ENCODE data around the gene TRMT10A.
A peak's percentile ranks its signal among the peaks of the same experiment; 100 is the strongest.
"Not testable (repeated sequence)": the region's sequence is repeated elsewhere in the genome, so short reads cannot be mapped to it uniquely, and the experiment has no call there.

TRMT10A gene

DNA sequence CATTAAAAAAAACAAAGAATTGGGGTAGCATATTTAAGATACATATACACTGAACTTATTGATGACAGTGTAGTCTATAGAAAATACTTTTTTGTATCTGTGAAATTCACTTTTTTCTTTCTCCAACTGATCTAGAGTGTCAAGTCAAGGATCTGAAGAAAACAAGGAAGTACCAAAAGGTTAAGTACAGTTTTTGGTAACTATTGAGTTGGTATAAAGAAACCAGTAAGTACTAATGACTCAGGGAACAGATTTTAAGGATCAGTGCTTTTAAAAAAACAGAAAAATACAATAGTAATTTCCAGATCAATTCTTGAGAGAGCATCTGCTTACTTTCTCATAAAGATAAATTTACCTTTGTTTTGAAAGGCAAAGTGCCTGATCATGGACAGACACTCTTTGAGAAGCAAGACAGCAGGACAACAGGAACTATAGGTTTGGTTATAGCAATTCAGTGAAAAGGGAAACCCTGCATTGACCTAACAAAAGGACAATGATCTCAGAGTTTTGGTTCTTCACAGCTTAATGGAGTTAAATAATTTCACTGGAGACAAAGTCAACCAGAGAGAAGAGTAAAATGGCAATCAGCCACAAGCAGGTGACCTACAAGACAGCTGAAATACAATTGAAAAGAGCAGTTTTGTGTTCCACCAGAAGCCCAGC lies 23.4 kb downstream of the TRMT10A start:
- no peak for DNase-seq (ENCODE audit: low spot score)

DNA sequence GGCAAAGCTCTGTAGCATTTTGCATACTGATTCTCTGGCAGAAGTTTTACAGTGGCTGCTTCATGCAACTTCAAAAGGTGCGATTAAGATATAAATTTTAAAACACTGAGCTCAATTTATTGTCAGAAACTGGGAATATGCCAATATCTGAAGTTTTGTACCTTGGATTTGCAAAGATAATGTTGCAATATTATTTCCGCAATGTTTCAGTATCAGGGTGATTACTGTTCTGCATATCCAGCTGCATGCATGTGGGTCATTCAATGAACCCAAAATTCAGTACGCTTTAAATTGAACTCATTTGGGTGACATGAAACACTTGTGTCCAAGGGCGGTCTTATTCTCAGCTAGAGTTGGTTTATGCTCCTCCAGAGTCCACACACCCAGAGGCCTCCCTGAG lies 26.2 kb downstream of the TRMT10A start:
- DNase-seq (ENCODE audit: low spot score) = no peak

DNA sequence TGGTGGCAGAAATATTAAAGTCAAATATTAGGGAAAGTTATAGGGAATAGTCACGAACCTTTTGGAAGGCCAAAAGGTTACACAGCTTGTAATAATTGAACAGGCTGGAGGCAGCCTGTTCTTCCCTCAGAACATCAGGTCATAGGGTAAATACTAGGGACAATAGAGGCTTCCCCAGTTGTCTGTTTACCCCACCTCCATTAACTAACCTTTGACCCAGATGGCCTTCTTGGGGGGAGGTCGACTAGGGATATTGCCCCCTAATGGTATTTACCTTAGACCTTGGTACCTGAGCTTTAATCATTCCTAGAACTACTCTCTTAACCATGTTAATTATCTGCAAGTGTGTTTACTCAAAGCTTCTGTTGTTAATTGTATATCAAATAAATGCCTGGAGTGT lies 27.0 kb downstream of the TRMT10A start:
- DNase-seq (ENCODE audit: low spot score) = no peak

DNA sequence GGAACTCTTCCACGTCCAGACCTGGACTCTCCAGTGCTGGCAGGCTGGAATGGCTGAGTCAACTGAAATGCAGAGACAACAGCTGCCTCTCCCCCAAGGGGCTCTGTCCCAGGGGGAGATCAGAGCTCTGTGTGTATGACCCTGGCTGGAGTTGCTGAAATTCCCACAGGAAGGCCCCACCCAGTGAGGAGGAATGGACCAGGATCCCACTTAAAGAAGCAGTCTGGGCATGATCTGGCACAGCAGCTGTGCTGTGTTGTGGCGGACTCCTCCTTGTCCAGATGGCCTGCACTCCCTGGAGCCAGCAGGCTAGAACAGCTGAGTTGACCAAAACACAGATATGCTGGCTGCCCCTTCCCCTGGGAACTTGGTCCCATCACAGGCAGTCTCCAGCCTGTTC lies 27.6 kb downstream of the TRMT10A start:
- no peak for DNase-seq (ENCODE audit: low spot score)

DNA sequence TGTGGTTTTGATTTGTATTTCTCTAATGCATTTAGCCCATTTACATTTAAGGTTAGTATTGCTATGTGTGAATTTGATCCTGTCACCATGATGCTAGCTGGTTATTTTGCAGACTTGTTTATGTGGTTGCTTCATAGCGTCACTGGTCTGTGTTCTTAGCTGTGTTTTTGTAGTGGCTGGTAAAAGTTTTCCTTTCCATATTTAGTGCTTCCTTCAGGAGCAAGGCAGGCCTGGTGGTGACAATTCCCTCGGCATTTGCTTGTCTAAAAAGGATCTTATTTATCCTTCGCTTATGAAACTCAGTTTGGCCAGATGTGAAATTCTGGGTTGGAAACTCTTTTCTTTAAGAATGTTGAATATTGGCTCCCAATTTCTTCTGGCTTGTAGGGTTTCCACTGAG lies 29.1 kb downstream of the TRMT10A start:
- DNase-seq (ENCODE audit: low spot score) = not testable (repeated sequence)

DNA sequence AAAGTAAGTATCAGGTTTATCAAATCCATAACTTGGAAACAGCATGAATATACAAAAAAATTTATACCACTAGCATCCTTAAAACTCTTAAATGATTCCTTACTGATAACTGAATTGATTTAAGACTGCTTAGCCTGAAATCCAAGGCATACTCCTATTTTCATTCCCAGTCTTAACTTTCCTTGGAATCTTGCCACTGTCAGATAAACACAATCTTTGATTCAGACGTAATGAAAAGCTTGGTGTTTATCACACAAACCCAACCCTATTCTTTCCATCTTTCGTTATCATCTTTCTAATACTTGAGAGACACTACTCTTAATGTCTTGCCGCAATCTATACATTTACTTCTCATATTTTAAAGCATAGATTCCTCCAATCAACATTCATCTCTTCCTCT lies 33.9 kb downstream of the TRMT10A start:
- no peak for DNase-seq (ENCODE audit: low spot score)

DNA sequence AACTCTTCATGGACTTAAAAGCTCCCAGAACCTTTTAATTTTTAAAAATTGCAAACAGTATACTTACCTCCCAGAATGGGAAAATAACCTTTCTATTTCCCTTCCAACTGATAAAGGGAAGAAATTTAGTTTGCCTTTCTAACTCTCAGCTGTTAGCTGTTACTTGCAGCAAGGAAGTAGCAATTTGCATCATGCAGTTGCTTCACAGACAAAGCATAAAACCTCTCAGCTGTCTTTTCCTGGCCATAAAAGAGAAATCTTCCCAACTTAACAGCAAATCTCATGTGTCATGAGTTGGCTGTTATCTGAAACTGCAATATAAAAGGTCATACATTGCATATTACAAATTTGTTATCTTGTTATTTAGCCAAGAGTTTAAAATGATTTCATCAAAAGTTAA lies 34.6 kb downstream of the TRMT10A start:
- DNase-seq (ENCODE audit: low spot score) = no peak

DNA sequence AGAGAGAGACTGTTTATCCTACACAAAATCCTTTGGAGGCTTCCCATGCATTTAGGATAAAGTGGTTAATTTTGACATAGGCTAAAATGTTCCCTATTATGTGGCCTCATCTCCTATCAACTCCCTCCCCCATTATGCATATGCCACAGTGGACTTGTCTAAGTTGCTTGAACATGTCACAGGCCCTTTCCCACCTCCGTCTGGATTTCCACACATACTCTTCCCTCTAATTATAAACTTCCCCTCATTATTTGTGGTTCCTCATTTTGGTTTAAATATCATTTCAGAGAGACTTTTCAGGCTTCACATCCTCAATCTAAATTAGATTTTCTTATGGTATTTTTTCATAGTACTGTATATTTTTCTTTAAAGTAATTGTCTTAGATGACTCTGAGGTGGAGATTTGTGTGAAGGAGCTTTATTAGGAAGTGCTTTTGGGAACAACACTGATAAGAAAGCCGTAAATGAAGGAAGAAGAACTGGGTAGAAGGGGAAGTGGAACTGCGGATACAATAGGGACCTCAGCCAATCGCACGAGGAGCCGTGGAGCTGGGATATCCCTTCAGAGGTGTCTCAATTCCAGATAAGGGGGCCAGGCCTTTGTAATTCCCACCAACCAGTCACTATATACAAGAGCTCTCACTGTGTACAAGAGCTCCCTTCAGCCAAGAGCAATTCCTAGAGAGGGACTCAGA lies 45.1 kb downstream of the TRMT10A start:
- DNase-seq (ENCODE audit: low spot score) = no peak

DNA sequence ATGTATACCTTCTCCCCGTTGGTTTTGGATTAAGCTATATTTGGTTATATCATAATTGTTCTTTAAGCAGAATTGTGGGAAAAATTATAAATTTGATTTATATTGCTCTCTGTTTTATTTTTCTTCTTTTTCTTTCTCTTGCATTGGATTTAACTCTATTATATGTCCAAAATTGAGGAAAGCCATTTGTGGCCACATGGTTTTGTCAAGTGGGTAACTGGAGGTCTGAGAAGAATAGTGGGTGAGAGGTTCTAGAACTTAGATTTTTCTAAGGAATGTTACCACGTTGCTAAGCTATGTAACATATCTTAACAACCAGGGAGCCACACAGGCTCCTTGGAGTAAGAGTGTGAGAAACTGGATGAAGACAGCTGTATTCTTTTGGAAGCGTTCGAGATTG lies 53.1 kb downstream of the TRMT10A start, which contains the start of gene C4orf17:
TSS of gene C4orf17 (plus strand) at position 301 of the 400 bp plus-strand sequence. CDS start 2,061 bp downstream, outside the sequence.
- no peak for DNase-seq (ENCODE audit: low spot score)

DNA sequence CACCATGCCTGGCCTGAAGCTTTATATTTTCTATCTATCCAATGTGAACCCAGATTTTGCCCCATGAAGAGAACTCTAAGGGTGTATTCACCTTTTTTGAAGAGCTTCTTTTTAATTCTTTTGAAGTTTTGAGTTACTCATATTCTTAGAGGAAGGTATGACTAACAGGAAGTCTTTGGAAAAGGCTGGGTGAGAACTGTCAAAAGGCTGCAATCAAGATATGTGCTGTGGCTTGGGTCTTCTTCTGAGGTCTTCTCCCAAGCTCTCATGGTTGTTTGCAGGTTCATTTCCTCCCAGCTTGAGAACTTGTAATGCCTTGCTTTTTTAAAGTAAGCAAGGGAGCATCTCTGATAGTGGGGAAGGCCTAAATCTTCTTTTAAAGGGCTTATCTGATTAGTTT lies 56.1 kb downstream of the TRMT10A start:
- DNase-seq (ENCODE audit: low spot score) = peak; percentile 87

DNA sequence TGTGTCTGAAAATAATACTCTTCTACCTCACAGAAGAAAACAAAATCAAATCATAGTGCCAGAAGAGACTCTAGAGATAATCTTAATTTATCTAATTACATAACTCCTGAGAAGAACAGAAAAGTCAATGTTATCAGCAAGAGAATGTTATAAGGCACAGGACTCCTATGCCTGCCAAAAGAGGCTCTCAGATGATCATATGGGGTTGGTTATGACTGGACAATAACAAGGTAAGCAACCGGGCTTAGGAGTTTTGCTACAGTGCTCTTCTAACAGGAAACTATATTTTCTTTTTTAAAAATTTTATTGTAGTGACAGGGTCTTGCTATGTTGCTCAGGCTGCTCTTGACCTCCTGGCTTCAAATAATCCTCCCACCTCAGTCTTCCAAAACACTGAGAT lies 56.5 kb downstream of the TRMT10A start:
- DNase-seq (ENCODE audit: low spot score) = peak; percentile 30

DNA sequence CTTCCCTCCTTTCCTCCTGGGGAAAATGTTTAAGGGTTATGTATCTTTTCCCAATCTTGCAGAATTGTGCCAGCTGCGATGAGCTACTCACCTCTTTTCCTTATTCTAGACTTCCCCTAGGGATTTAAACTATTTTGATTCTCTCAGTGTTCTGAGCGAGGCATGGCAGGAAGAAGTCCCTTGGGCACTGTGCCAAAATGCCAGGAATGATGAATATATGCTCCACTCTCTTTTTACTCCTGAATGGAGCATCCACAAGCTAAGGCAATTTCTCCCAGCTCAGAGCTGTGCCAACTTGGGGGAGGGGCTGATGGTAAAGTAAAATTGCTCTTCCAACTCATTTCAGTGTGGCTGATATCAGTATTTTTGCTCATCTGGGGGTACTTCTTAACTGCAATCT lies 57.1 kb downstream of the TRMT10A start:
- DNase-seq (ENCODE audit: low spot score) = no peak

DNA sequence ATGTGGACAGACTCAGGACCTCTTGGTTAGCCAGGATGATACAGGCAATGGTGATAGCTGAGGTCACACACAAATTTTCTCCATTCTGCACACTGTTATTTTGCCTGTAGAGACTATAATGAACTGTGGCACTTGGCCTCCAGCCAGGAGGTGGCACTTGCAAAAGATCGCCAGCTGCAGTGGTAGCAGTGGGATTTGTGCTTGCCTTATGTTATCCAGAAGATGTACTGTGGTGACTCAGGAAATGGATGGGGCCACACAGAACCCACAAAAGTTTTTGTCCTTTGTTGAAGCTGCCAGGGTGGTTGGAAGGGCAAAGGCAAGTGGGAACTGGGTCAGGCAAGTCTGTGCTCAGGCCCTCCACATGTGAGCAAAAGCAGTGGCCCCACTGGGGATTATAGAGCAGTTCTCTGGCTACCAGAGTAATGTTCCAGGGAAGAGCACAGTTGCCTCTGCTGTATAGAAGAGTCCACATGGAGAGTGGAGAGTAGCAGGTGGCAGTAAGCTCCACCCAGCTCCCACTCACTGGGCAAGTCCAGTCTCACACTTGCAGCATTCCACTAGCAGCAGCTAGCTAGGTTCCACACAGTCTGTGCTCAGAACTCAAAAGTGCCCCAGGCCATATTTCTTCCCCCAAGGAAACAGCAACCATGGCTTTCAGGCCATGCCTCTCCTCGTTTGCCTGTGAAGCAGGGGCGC lies 58.9 kb downstream of the TRMT10A start:
- DNase-seq (ENCODE audit: low spot score) = no peak

Measured in activated CD4-positive, alpha-beta T cell treated with anti-CD3 and anti-CD28 coated beads, Interleukin-2, Interleukin-4, amounts not matched to agents 100 ng/mL and 50 ng/mL, durations not matched to agents 16 hours and 8 hours (primary cell).